ENCODE results near the gene ARID3B. TPM values are rescaled to one million over a fixed set of nuclear protein-coding genes. Genes with fewer than 3 reads are reported as not detected.
"Not testable (repeated sequence)": the region's sequence is repeated elsewhere in the genome, so short reads cannot be mapped to it uniquely, and the experiment has no call there.

The ARID3B gene
- total RNA-seq, 2 experiments from 2014 or later, result 25.0 to 27.9 TPM

- Histone ChIP-seq H3K27me3 (ENCODE audit: control insufficient read depth in 1 of 2, insufficient read depth in 2 of 2, low read length in 2 of 2) (no peaks in the 10 kb centered on the region), H3K4me3 (ENCODE audit: low read length) (no peak overlapping the region), H3K36me3 (ENCODE audit: insufficient read depth, low read length) (peaks cover 40% of the 10 kb centered on the region), H3K9me3 (ENCODE audit: control insufficient read depth in 1 of 2, insufficient read depth in 1 of 2, low read length in 2 of 2) (no peaks in the 10 kb centered on the region), H3K4me1 (ENCODE audit: insufficient read depth, low read length) (peaks cover 19% of the 10 kb centered on the region), H3K27ac (ENCODE audit: low read depth in 1 of 2, low read length in 2 of 2) (no peak overlapping the region)
- Mint-ChIP-seq H3K27ac (no peak overlapping the region), H3K4me3 (no peak overlapping the region), H3K27me3 (no peaks in the 10 kb centered on the region), H3K36me3 (ENCODE audit: low read depth) (peaks cover 62% of the 10 kb centered on the region), H3K9me3 (no peaks in the 10 kb centered on the region), H3K4me1 (ENCODE audit: low read depth) (peaks cover 20% of the 10 kb centered on the region)
- DNase-seq (no peak), ATAC-seq (ENCODE audit: poor library complexity) (no peak)
- POLR2A ChIA-PET, result no interaction called here
- intact Hi-C loops (cut with DNase I, micrococcal nuclease), result no loop called here
- no peak for TF ChIP-seq CTCF (IDR thresholded peaks at IDR 0.05)
- CTCF ChIA-PET, result no interaction called here
These were observed 54.3 kb downstream of the ARID3B start for GRCh38 chr15:74595271-74595670.

DNA sequence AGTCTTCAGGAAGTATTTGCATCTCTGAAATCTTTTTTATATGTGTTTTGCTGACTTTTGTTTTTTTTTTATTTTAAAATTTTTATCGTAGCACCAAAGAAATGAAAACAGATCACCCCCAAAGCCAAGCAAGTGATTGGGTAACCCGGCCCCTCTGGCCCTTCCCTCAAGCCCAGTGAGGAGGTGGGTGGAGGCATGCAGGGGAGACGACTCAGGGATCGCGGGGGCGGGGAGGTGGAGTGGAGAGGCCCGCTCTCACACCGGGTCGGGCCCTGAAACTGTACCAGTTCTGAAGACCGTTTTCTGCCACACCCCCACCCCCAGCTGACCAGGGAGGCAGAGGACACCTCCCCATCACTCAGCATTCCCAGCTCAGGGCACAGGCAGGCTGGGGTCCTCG, 55.7 kb downstream of the ARID3B start:
- H3K4me3 ChIP-seq (ENCODE audit: low read length); H3K27me3 Mint-ChIP-seq; H3K9me3 ChIP-seq (ENCODE audit: control insufficient read depth in 1 of 2, insufficient read depth in 1 of 2, low read length in 2 of 2); intact Hi-C loops (cut with DNase I, micrococcal nuclease); H3K27me3 ChIP-seq (ENCODE audit: control insufficient read depth in 1 of 2, insufficient read depth in 2 of 2, low read length in 2 of 2); CTCF ChIA-PET; H3K27ac ChIP-seq (ENCODE audit: low read depth in 1 of 2, low read length in 2 of 2); DNase-seq; H3K9me3 Mint-ChIP-seq; H3K4me3 Mint-ChIP-seq; ATAC-seq (ENCODE audit: poor library complexity); H3K27ac Mint-ChIP-seq; POLR2A ChIA-PET: not testable (repeated sequence)
- H3K36me3 ChIP-seq (ENCODE audit: insufficient read depth, low read length), result peaks cover 31% of the 10 kb centered on the region
- H3K4me1 Mint-ChIP-seq (ENCODE audit: low read depth), result peaks cover 20% of the 10 kb centered on the region
- H3K4me1 ChIP-seq (ENCODE audit: insufficient read depth, low read length), result peaks cover 19% of the 10 kb centered on the region
- peaks cover 48% of the 10 kb centered on the region for H3K36me3 Mint-ChIP-seq (ENCODE audit: low read depth)

DNA sequence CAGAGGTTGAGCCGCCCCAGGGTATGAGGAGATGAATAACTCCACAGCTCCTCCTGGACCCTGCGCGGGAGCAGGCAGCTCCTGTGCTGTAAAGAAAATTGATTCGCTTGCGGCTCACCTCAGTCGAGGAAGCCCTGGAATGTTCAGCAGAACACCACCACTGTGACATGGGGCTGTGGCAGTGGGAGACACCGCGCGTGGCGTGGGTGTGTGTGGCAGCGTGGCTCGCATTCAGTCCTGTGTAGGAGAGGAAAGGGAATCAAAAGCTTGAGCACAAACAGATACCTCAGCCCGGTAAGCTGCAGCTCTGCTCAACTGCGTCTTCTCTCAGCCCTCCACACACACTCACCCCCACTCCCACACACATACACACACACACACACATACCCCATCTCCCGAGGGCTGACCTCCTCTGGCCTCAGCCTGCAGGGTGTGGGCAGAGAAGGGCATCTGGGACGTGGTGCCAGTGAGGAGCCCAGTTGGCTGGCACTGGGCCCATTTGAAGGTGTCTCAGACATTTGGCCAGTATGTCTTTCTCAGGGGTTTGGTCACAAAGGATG, 56.2 kb downstream of the ARID3B start:
- H3K27ac Mint-ChIP-seq; H3K27me3 ChIP-seq (ENCODE audit: control insufficient read depth in 1 of 2, insufficient read depth in 2 of 2, low read length in 2 of 2); H3K4me3 Mint-ChIP-seq; H3K9me3 Mint-ChIP-seq; intact Hi-C loops (cut with DNase I, micrococcal nuclease); H3K27me3 Mint-ChIP-seq; H3K4me3 ChIP-seq (ENCODE audit: low read length); H3K9me3 ChIP-seq (ENCODE audit: control insufficient read depth in 1 of 2, insufficient read depth in 1 of 2, low read length in 2 of 2); ATAC-seq (ENCODE audit: poor library complexity); DNase-seq; H3K27ac ChIP-seq (ENCODE audit: low read depth in 1 of 2, low read length in 2 of 2): not testable (repeated sequence)
- CTCF ChIA-PET, result interaction anchor here (1.0 kb wide), 1 partner anchor 195 kb away, joined by 3 read pairs; no protein-coding TSS in a partner anchor
- H3K36me3 Mint-ChIP-seq (ENCODE audit: low read depth), result peaks cover 43% of the 10 kb centered on the region
- H3K36me3 ChIP-seq (ENCODE audit: insufficient read depth, low read length), result peaks cover 26% of the 10 kb centered on the region
- peaks cover 19% of the 10 kb centered on the region for H3K4me1 ChIP-seq (ENCODE audit: insufficient read depth, low read length)
- POLR2A ChIA-PET, result interaction anchor here (0.6 to 2.9 kb wide), 4 partner anchors 15 to 57 kb away, joined by 3 to 44 read pairs (median 6); partner anchors contain the start of gene CLK3
- H3K4me1 Mint-ChIP-seq (ENCODE audit: low read depth), result peaks cover 20% of the 10 kb centered on the region

DNA sequence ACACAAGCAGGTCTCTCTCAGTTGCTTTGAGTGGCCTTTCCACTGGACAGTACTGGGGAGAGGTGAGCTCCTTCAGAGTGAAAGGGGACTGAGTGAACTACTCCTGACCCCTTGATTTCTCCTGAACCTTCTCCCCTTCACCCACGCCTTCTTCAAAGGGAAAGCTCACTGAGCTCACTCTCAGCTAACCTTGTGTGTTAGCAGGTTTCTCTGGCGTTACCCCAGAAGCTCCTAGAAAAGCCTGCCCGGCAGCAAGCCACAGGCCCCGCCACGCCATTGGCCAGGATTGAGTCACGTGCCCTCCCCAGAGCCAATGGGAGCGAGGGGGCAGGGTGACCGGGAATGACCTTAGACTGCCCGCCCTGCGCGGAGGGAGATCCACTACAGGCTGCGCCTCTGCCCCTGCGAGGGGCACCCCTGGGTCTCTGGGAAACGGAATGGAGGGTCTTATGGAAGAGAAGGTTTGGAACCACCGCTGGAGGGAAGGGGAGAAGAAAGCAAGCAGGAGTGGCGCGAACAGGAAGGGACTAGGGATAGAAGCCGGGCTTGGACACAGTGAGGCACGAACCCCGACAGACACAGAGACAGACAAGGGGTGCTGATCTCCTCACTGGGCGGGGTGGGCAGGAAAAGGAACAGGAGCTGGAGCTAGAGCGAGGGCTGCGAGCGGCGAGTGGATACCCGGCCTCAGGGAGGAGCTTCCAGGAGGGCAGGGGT, 57.3 kb downstream of the ARID3B start:
- Histone ChIP-seq H3K4me1 (ENCODE audit: insufficient read depth, low read length) (peaks cover 19% of the 10 kb centered on the region), H3K27me3 (ENCODE audit: control insufficient read depth in 1 of 2, insufficient read depth in 2 of 2, low read length in 2 of 2) (no peaks in the 10 kb centered on the region), H3K9me3 (ENCODE audit: control insufficient read depth in 1 of 2, insufficient read depth in 1 of 2, low read length in 2 of 2) (no peaks in the 10 kb centered on the region), H3K27ac (ENCODE audit: low read depth in 1 of 2, low read length in 2 of 2) (peak overlapping the region; percentile 66 to 76), H3K4me3 (ENCODE audit: low read length) (peak overlapping the region; percentile 65), H3K36me3 (ENCODE audit: insufficient read depth, low read length) (peaks cover 15% of the 10 kb centered on the region)
- DNase-seq (peak; percentile 67 to 91 (median 82)), ATAC-seq (ENCODE audit: poor library complexity) (peak; percentile 97)
- no peak for TF ChIP-seq CTCF (IDR thresholded peaks at IDR 0.05)
- H3K9me3 Mint-ChIP-seq, result no peaks in the 10 kb centered on the region
- peak overlapping the region; percentile 99 for H3K4me3 Mint-ChIP-seq
- H3K4me1 Mint-ChIP-seq (ENCODE audit: low read depth), result peaks cover 20% of the 10 kb centered on the region
- H3K27ac Mint-ChIP-seq, result peak overlapping the region; percentile 94
- no peaks in the 10 kb centered on the region for H3K27me3 Mint-ChIP-seq
- intact Hi-C loops (cut with DNase I, micrococcal nuclease), result loop anchor here (1.0 to 2.0 kb wide), 3 partner anchors 15 to 137 kb away; partner anchors contain the start of gene UBL7 (in 1 of the 2)
- peaks cover 32% of the 10 kb centered on the region for H3K36me3 Mint-ChIP-seq (ENCODE audit: low read depth)
- POLR2A ChIA-PET, result interaction anchor here (0.6 to 2.9 kb wide), 7 partner anchors 14 to 58 kb away, joined by 3 to 44 read pairs (median 4); partner anchors contain the start of gene CLK3
- CTCF ChIA-PET, result interaction anchor here (0.8 to 1.2 kb wide), 3 partner anchors 16 to 194 kb away, joined by 3 read pairs; no protein-coding TSS in a partner anchor
